ENCODE results near the gene ABHD8.

DNA sequence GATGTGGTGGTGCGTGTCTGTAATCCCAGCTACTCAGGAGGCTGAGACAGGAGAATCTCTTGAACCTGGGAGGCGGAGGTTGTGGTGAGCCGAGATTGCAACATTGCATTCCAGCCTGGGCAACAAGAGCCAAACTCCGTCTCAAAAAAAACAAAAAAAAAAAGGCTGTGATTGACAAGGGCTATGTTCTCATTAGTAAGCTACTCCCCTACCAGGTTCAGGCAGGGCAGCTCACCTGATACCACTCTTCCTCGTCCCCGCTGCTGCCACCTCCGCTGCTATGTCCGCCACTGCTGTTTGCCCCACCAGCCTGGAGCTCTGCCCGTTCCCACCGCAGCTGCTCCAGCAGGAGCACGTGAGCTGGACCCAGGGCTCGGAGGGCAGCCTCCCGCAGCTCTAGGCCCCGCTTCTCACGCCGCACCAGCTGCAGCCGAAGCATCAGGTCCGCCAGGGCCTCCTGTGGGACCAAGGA is 48.0 kb downstream of the ABHD8 start:
- TF ChIP-seq POLR2A (IDR thresholded peaks at IDR 0.05) = no peak
- TF ChIP-seq, protein P1, sequence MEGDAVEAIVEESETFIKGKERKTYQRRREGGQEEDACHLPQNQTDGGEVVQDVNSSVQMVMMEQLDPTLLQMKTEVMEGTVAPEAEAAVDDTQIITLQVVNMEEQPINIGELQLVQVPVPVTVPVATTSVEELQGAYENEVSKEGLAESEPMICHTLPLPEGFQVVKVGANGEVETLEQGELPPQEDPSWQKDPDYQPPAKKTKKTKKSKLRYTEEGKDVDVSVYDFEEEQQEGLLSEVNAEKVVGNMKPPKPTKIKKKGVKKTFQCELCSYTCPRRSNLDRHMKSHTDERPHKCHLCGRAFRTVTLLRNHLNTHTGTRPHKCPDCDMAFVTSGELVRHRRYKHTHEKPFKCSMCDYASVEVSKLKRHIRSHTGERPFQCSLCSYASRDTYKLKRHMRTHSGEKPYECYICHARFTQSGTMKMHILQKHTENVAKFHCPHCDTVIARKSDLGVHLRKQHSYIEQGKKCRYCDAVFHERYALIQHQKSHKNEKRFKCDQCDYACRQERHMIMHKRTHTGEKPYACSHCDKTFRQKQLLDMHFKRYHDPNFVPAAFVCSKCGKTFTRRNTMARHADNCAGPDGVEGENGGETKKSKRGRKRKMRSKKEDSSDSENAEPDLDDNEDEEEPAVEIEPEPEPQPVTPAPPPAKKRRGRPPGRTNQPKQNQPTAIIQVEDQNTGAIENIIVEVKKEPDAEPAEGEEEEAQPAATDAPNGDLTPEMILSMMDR (IDR thresholded peaks at IDR 0.05) = no peak

All from testis (tissue), 2 donors.